Measurements from ENCODE around the gene RUFY4. TPM values are rescaled to one million over a fixed set of nuclear protein-coding genes. Genes with fewer than 3 reads are reported as not detected.

Gene RUFY4
- total and polyA plus RNA-seq, 9 of the 15 experiments (the other 6 are each of a cell fraction or from before 2014, with no cell fraction given): not detected

DNA sequence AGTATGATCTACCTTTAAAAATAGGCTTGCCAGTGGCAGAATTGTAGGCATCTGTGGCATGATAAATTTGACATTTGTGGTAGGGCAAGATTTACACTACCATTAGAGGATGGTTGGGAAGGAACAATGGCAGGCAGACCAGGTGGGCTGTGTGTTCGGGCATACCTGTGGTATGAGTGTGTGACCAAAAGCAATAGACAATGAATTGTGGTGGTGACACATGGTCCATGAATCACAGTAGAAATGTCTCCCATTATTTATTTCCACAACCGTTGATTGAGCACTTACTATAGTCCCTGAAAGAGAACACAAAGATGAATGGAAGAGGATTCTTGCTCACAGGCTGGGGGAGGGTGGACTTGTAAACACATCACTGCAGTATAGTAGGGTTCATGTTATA lies 29.9 kb upstream of the RUFY4 start:
- no peak overlapping the region for H3K4me3 ChIP-seq
- 5% methylated on average over 2 of the region's 2 CpGs for WGBS (ENCODE audit: insufficient coverage, low coverage, missing lambda C conversion rate)
- H3K79me2 ChIP-seq (ENCODE audit: control insufficient read depth, insufficient read depth, low read length): no peaks in the 10 kb centered on the region
- no peak overlapping the region for H3K4me2 ChIP-seq (ENCODE audit: insufficient read depth, low read length)
- H3K4me1 ChIP-seq (replicated peaks in 1 of 2; ENCODE audit: control insufficient read depth in 2 of 2, insufficient read depth in 2 of 2, low read length in 2 of 2): peaks cover 0 to 4% of the 10 kb centered on the region in 2 experiments; a peak in 1 of 5 replicates
- BruUV-seq (replicated peaks): no TSS peak
- DNase-seq (ENCODE audit: extremely low read depth in 1 of 4, low spot score in 3 of 4) (no peak), ATAC-seq (no peak), FAIRE-seq (no peak)
- H4K20me1 ChIP-seq (replicated peaks; ENCODE audit: control insufficient read depth, insufficient read depth, low read length): no peaks in the 10 kb centered on the region
- H3K9me1 ChIP-seq (ENCODE audit: control insufficient read depth, insufficient read depth, low read length): no peaks in the 10 kb centered on the region
- no peak overlapping the region for H3K27ac ChIP-seq (ENCODE audit: extremely low read depth, low read depth, low read length)
- no peaks in the 10 kb centered on the region for H3K36me3 ChIP-seq (ENCODE audit: control insufficient read depth, insufficient read depth, low read length)
- intact Hi-C loops (cut with micrococcal nuclease): no loop called here
- ChIA-PET CTCF (ENCODE audit: low intra/inter-chr PET ratio) (no interaction called here), POLR2A (interaction anchor here (0.7 kb wide), 1 partner anchor 43 kb away, joined by 4 read pairs; no protein-coding TSS in a partner anchor)
- peaks cover 0 to 5% of the 10 kb centered on the region in 2 experiments; a peak in 2 of 5 replicates for H3K27me3 ChIP-seq (ENCODE audit: control insufficient read depth in 2 of 2, insufficient read depth in 2 of 2, low read length in 2 of 2)
- no peak overlapping the region for H3K9ac ChIP-seq (ENCODE audit: insufficient read depth in 1 of 2, low read depth in 2 of 2, low read length in 2 of 2)
- in situ Hi-C loops (cut with MboI): no loop called here
- H3K9me3 ChIP-seq (replicated peaks; ENCODE audit: control insufficient read depth, insufficient read depth, low read depth, low read length): no peaks in the 10 kb centered on the region
- H2AFZ ChIP-seq (ENCODE audit: low read depth, low read length): no peak overlapping the region
- no peak for TF ChIP-seq SRSF1 (IDR thresholded peaks at IDR 0.05; ENCODE audit: low read depth, low read length)
- no peak for TF ChIP-seq DMBX1 (CRISPR knock-in tag; IDR thresholded peaks at IDR 0.05; ENCODE audit: borderline replicate concordance)
- TF ChIP-seq, protein P1, sequence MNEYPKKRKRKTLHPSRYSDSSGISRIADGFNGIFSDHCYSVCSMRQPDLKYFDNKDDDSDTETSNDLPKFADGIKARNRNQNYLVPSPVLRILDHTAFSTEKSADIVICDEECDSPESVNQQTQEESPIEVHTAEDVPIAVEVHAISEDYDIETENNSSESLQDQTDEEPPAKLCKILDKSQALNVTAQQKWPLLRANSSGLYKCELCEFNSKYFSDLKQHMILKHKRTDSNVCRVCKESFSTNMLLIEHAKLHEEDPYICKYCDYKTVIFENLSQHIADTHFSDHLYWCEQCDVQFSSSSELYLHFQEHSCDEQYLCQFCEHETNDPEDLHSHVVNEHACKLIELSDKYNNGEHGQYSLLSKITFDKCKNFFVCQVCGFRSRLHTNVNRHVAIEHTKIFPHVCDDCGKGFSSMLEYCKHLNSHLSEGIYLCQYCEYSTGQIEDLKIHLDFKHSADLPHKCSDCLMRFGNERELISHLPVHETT (CRISPR knock-in tag; conservative IDR thresholded peaks at IDR 0.05 in 1 of 2, IDR thresholded peaks at IDR 0.05 in 1 of 2): no peak
- no peak for TF ChIP-seq BRD9 (IDR thresholded peaks at IDR 0.05; ENCODE audit: low read depth, partially characterized antibody)
- no peak for TF ChIP-seq EHMT2 (IDR thresholded peaks at IDR 0.05)
- TF ChIP-seq ZNF324 (CRISPR knock-in tag; IDR thresholded peaks at IDR 0.05): no peak
- no peak for TF ChIP-seq GABPB1 (CRISPR knock-in tag; IDR thresholded peaks at IDR 0.05)
- no peak for TF ChIP-seq MYBL2 (IDR thresholded peaks at IDR 0.05; ENCODE audit: low read depth)
- TF ChIP-seq MYBL2 (CRISPR knock-in tag; IDR thresholded peaks at IDR 0.05; ENCODE audit: borderline replicate concordance): no peak
- no peak for TF ChIP-seq ZNF212 (CRISPR knock-in tag; IDR thresholded peaks at IDR 0.05)
- TF ChIP-seq RFX1 (IDR thresholded peaks at IDR 0.05): no peak
- no peak for TF ChIP-seq GABPA (tag; conservative IDR thresholded peaks at IDR 0.05; ENCODE audit: low read depth)
- no peak for TF ChIP-seq CHD2 (IDR thresholded peaks at IDR 0.05; ENCODE audit: low read depth, low read length)
- TF ChIP-seq, protein P2, sequence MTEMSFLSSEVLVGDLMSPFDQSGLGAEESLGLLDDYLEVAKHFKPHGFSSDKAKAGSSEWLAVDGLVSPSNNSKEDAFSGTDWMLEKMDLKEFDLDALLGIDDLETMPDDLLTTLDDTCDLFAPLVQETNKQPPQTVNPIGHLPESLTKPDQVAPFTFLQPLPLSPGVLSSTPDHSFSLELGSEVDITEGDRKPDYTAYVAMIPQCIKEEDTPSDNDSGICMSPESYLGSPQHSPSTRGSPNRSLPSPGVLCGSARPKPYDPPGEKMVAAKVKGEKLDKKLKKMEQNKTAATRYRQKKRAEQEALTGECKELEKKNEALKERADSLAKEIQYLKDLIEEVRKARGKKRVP (CRISPR knock-in tag; IDR thresholded peaks at IDR 0.05): no peak
- TF ChIP-seq, protein P3, sequence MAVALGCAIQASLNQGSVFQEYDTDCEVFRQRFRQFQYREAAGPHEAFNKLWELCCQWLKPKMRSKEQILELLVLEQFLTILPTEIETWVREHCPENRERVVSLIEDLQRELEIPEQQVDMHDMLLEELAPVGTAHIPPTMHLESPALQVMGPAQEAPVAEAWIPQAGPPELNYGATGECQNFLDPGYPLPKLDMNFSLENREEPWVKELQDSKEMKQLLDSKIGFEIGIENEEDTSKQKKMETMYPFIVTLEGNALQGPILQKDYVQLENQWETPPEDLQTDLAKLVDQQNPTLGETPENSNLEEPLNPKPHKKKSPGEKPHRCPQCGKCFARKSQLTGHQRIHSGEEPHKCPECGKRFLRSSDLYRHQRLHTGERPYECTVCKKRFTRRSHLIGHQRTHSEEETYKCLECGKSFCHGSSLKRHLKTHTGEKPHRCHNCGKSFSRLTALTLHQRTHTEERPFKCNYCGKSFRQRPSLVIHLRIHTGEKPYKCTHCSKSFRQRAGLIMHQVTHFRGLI (CRISPR knock-in tag; IDR thresholded peaks at IDR 0.05): no peak
- no peak for TF ChIP-seq ZNF589 (CRISPR knock-in tag; IDR thresholded peaks at IDR 0.05; ENCODE audit: low read depth)
- no peak for TF ChIP-seq SRSF9 (IDR thresholded peaks at IDR 0.05; ENCODE audit: borderline replicate concordance, low read depth, low read length)
- TF ChIP-seq TARDBP (IDR thresholded peaks at IDR 0.05): no peak
- no peak for TF ChIP-seq ESRRA (IDR thresholded peaks at IDR 0.05; ENCODE audit: borderline replicate concordance, low read depth)

Data from K562 (cell line).